Stimulated activated CD4-positive, alpha-beta T cell treated with anti-CD3 and anti-CD28 coated beads, TNF-alpha, amount 100 ng/mL, for 48 hours (primary cell): ENCODE measurements around the gene CLN5.

Experiments
- DNase-seq, 3 donors: peaks; one replicate each; pipeline ENCODE4 v3.0.0-alpha.2; 2020; ENCODE audit warnings: low read depth in 3 of 3

CLN5 gene

GRCh38 chr13:77016888-77017623, 25.2 kb downstream of the CLN5 start:
- DNase-seq = no peak

GRCh38 chr13:77019756-77020155, 27.9 kb downstream of the CLN5 start:
- no peak for DNase-seq

GRCh38 chr13:77022341-77022740, 30.5 kb downstream of the CLN5 start:
- no peak for DNase-seq

GRCh38 chr13:77026255-77026860, 34.5 kb downstream of the CLN5 start:
- peak; percentile 27 to 60 (median 49) for DNase-seq

- peak; percentile 64 to 70 (median 67) for DNase-seq
These were observed 35.2 kb downstream of the CLN5 start, which contains the start of gene FBXL3 for GRCh38 chr13:77026861-77027621. Gene FBXL3 (minus strand): TSS chr13:77027159. CDS start chr13:77021860, 5,299 bp downstream.

GRCh38 chr13:77028202-77028601, 36.3 kb downstream of the CLN5 start:
- no peak for DNase-seq

GRCh38 chr13:77029436-77029835, 37.6 kb downstream of the CLN5 start:
- no peak for DNase-seq

GRCh38 chr13:77031656-77032243, 39.9 kb downstream of the CLN5 start:
- DNase-seq = no peak

GRCh38 chr13:77033717-77034302, 41.9 kb downstream of the CLN5 start:
- no peak for DNase-seq

DNA sequence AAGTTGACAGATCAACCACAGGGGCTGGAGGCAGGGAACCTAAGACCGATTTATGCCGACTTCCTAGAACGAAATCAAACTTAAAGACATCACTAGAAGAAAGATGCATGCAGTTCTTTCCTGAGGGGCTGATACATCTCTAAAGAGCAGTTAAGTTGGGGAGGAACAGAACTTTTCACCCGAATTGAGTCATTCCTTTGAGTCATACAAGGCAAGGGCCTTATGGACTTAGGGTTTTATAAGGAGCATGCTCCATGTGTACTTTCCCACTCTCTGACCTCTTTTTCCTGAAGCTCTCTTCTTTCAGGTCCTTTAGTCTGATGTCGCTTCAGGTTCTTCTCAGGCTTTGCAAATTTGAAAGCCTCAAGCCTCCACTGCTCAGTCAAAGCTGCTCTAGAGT, 43.0 kb downstream of the CLN5 start:
- no peak for DNase-seq

DNA sequence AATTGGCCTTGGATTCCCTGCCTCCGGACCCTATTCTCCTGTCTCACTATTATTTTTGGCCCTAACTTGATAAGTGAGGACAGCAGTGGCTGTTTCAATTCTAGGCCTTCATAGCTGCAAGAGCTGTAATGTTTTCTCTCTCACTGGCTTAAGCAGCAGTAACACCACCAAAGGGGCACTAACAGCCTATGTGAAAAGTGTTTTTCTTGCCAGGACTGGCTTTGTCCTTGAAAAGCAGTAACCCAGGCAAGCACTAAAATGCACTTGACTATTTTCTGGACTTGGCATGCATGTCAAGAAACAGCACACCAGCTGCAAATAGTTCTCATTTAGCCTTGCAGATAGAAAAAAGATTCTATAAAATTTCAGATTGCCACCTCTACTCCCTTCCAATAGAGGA, 44.4 kb downstream of the CLN5 start:
- no peak for DNase-seq

DNA sequence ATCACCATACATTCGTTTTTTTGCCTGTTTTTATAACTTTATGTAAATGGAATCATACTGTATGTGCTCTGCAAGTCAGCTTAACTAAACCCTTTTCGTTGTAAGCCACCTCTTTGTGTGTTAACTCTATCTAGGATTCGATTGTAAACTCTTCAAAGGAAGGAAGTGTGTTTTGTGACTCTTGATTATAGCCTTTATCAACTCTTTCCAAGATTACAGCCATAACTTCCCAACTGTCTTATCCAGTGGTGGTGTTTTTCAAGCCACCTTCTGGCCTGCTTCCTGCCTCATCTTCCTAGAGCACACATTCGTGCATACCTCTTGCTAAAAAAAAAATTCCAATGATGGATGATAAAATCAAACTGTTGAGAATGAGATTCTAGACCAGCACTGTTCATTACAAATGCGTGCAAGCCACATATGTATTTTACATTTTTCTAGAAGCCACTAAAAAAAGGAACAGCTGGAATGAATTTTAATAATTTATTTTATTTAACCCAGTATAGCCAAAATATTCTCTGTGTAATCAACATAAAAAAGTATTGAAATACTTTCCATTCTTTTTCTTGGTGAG, 47.1 kb downstream of the CLN5 start:
- DNase-seq = no peak

DNA sequence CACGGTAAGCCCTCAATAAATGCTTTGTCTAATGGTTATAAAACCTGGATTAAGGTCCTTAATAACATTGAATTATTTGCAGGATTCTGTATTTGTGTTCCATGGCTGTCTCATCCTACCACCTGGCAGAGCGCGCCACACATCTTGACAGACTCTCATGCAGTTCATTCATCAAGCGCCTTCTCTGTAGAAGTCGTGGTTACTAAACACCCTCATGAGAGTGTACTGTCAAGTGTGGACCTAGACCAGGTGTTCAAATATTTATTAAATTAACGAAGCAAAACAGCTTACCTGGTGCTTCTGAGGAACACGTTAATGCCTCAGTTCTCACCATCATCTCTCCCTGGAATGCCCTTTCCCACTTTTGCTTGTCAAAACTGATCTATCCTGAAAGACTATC, 48.2 kb downstream of the CLN5 start:
- DNase-seq = no peak

DNA sequence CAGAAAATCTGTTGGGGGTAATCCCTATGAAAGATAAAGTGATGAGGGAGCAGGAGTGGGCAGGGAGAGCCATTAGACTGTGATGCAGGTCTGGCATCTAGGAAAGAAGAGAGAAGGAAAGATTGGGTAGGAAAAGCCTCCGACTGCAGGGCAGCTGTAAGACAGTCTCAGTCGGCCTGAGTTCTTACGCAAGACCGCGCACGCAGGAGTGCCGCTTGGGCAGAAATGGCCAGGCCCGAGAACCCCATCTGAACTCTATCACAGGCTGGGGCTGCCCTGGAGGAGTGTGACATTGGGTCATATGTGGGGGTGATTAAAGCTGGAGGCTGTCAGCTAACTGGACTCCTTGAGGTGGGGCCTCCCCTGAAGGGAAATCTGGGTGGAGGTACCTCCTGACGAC, 49.0 kb downstream of the CLN5 start:
- DNase-seq = no peak

DNA sequence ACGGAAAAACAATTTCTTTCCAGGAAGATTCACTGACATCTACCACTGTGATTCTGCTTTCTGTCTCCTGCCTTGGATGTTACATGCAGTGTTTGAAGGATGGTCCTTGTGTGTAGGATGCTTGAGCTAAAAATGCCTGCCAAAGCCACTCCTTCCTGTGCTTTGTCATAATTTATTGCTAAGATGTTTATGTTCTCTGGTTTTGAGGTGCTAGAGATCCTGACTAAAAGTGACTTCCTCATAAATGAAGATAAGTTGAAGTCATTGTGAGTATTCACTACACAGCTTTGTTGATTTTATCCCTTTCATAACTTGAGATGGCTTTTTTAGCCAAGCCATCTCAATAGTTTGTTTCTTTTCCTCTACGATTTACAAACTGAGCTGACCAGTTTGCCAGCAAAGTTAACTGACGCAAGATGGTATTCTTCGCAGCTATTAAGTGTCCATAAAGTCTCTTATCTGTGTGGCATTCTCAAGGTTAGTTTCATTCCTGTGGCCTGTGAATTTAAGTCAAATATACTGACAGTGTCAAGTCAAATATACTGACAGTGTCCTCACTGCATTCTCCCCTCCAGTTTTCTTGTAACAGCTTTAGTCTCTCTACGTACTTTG, 50.8 kb downstream of the CLN5 start:
- no peak for DNase-seq

DNA sequence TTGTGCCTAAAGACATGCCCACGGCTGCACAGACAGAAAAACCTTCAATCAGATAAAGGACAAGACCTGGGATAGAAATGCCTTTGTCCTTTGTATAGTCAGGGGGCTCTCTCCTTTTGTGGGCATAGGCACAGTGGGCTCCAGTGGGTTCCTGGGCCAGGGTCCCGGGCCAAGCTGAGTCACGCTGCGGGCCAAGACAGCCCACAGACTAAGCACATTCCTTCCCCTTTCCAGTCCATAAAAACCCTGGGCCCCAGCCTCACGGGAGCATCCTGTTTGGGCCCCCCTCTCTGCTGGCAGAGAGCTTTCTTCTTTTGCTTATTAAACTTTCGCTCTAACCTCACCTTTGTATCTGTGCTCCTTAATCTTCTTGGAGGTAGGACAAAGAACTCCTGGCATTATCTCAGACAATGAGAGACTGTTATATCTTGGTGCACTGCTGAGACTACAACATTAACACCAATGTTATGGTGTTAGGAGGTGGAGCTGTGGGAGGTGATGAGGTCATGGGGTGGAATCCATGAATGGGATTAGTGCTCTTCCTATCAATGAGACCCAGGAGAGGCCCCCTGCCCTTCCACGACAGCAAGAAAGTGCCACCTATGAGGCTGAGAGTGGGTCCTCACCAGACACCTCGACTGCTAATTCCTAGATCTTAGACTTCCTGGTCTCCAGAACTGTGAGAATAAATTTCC, 55.9 kb downstream of the CLN5 start:
- DNase-seq = no peak

DNA sequence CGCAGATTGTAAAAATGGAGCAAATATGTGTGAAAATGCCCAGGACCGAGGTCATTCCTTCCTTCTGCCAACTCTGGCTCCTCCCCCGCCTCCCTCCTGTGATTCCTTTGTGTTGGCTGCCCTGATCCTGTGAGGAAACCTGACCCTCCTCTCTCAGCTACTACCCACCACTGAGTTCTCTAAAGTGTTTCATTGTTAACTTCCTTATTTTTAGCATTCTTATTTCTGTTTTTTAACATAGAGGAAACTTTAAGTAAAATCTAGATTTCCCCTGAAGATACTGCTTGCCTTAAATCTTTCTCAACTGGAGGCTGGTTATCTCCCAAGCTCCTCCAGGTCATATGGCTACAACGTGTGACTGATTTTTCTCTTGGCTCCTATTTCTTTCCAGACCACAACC, 56.8 kb downstream of the CLN5 start:
- DNase-seq = no peak

DNA sequence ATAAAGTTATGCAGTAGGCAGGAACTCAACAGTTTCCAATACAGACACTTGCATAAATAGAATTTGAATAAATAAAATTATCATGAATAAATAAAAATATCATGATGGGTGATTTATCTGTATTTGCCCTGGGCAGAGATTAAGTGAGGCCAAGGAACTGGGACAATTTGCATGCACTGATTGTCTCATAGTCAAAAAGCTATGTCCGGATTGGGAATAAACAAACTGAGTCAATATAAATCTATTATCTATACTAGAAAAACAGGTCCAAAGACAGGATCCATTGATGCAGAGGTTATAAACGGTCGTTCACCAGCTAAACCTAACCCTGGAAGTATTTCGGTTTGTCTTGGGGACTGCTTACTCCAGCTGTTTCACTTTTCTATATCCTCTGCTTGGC, 61.3 kb downstream of the CLN5 start:
- no peak for DNase-seq
